ENCODE results near the gene C7orf25. TPM values are rescaled to one million over a fixed set of nuclear protein-coding genes. Genes with fewer than 3 reads are reported as not detected.

C7orf25 gene
- total and polyA plus RNA-seq, 2 of the 13 experiments (the other 11 are each of a cell fraction or from before 2014, with no cell fraction given): 0.37 to 1.3 TPM

- TF ChIP-seq RAD21 (CRISPR knock-in tag; IDR thresholded peaks at IDR 0.05): no peak; the same call in 1 of the 2 replicates
- TF ChIP-seq ZNF556 (CRISPR knock-in tag; IDR thresholded peaks at IDR 0.05; ENCODE audit: borderline replicate concordance): no peak; the same call in 1 of the 2 replicates
- no peak for TF ChIP-seq IRF9 (CRISPR knock-in tag; IDR thresholded peaks at IDR 0.05; ENCODE audit: borderline replicate concordance)
- TF ChIP-seq SKIL (CRISPR knock-in tag; IDR thresholded peaks at IDR 0.05; ENCODE audit: borderline replicate concordance): no peak
- TF ChIP-seq ZSCAN9 (CRISPR knock-in tag; IDR thresholded peaks at IDR 0.05; ENCODE audit: borderline replicate concordance): peak; percentile 52; the same call in 1 of the 2 replicates
- TF ChIP-seq MEIS2 (CRISPR knock-in tag; IDR thresholded peaks at IDR 0.05): no peak
- no peak for TF ChIP-seq ZNF841 (CRISPR knock-in tag; IDR thresholded peaks at IDR 0.05; ENCODE audit: borderline replicate concordance)
- TF ChIP-seq GRHL1 (CRISPR knock-in tag; conservative IDR thresholded peaks at IDR 0.05): no peak
- TF ChIP-seq RBFOX2 (IDR thresholded peaks at IDR 0.05; ENCODE audit: low read depth, low read length): peak; percentile 83
- TF ChIP-seq ZNF816 (CRISPR knock-in tag; IDR thresholded peaks at IDR 0.05; ENCODE audit: borderline replicate concordance): 0 out of 2 replicates have a peak, but pooled peaks have one; percentile 39
- TF ChIP-seq ZSCAN21 (CRISPR knock-in tag; IDR thresholded peaks at IDR 0.05; ENCODE audit: borderline replicate concordance): no peak
- 0 out of 2 replicates have a peak, but pooled peaks have one; percentile 15 for TF ChIP-seq KDM6A (CRISPR knock-in tag; IDR thresholded peaks at IDR 0.05; ENCODE audit: low read depth)
- TF ChIP-seq ZNF24 (IDR thresholded peaks at IDR 0.05): no peak
- TF ChIP-seq ATF2 (CRISPR knock-in tag; IDR thresholded peaks at IDR 0.05): peak; percentile 73; the same call in 1 of the 2 replicates
- TF ChIP-seq AHDC1 (CRISPR knock-in tag; IDR thresholded peaks at IDR 0.05; ENCODE audit: borderline replicate concordance): no peak
- TF ChIP-seq HOXA3 (CRISPR knock-in tag; IDR thresholded peaks at IDR 0.05): peak; percentile 34
These were observed 20.2 kb upstream of the C7orf25 start, which contains the start of the genes MRPL32 and PSMA2 (continued) for GRCh38 chr7:42931834-42932651.
